ENCODE measurements around the gene CCDC180.
"Not testable (repeated sequence)": the region's sequence is repeated elsewhere in the genome, so short reads cannot be mapped to it uniquely, and the experiment has no call there.

The CCDC180 gene

DNA sequence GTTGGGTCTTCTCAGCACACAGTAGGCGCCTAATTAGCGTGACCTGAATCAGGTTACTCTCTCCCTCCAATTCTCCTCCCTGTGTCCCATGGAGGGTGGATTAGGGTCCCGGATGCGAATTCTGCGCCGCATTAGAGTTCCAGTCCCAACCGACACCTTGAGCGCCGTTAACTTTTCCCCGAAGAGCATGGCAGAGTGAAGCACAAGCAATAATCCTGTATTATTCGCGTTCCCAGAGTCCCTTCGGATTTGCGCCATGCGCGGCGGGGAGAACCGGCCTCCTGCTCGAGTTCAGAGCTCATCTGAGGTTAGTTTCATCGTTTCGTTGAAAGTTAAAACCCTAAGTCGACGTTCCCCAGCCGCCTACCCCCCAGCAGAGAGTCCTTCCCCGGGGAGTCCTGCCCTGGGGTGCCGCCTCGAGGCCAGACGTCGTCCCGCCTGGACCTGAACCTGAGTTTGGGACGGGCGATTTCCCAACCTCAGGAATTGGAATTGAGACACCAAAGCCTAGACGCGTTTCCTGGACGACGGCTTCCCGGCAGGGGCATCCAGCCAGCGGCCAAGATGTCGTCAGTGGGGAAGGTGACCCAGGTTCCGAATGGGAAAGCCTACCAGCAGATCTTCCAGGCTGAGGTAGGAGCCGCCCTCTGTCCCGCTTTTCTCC is at the start of gene CCDC180:
TSS of gene CCDC180 (plus strand) at position 160 of the 664 bp plus-strand sequence. CDS start at position 565, 405 bp downstream.
- DNase-seq = no peak

- not testable (repeated sequence) for DNase-seq
Observed at GRCh38 chr9:97259834-97260514, 47.5 kb upstream of the CCDC180 start.

GRCh38 chr9:97271292-97271691 is 36.2 kb upstream of the CCDC180 start:
- DNase-seq = no peak

DNA sequence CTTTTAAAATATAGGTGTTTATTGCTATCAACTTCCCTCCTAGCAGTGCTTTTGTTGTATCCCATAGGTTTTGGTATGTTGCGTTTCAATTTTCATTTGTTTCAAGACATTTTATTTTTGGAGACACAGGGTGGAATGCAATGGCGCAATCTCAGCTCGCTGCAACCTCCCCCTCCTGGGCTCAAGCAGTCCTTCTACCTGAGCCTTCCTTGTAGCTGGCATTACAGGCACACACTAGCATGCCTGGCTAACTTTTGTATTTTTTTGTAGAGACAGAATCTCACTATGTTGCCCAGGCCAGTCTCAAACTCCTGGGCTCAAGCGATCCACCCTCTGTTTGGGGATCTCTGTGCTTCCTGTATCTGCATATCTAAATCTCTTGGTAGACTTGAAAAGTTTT is 35.4 kb upstream of the CCDC180 start:
- no peak for DNase-seq

DNA sequence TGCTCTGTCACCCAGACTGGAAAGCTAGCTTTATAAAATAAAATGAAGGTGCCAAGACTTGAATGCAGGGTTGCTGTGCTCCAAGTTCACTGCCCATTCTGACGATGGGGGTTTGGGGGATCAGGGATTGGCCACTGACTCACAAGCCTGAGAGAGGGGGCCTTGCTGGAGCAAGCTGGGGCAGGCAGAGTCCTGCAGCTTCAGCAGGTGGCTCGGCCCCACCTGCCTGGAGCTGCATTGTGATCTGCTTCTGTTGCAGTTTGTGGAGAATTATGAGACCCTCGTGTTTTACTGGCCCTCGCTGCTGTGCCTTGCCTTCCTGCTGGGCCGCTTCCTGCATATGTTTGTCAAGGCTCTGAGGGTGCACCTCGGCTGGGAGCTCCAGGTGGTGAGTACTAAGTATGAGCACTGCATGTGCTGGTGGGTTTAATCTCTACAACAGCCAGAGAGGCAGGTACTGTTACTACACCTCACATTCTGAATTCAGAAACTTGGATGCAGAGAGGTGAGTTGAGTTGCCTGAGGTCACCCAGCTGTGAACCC is 31.1 kb upstream of the CCDC180 start:
- no peak for DNase-seq

- no peak for DNase-seq
Observed at GRCh38 chr9:97277953-97278352, 29.5 kb upstream of the CCDC180 start.

DNA sequence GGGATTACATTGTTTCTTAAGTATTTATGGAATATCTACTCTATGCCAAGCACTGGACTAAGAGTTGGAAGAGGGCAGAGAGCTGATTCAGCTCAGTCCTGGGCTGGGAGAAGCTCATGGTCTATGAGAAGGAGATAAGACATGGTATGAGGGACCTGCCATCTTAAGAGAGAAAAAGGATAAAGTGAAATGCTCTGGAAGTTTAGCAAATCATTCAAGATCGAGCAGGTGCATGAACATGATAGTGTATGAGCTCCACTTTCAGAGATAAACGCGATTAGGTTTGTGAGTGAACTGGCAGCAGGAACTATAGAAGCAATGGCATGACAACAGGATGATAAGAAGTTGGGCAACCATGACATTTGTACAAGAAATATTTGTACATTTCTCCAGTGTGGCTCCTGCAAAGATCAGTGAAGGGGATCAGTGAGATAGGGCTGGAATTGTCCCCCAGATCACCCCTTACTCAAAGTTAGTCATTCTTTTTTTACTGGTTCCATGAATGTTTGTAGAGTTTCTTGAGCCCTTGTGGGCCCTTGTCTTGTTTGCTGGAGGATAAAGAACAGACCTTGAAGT is 26.6 kb upstream of the CCDC180 start:
- no peak for DNase-seq

- no peak for DNase-seq
Observed at GRCh38 chr9:97283768-97284167, 23.7 kb upstream of the CCDC180 start.

GRCh38 chr9:97284798-97285197 is 22.7 kb upstream of the CCDC180 start:
- no peak for DNase-seq

DNA sequence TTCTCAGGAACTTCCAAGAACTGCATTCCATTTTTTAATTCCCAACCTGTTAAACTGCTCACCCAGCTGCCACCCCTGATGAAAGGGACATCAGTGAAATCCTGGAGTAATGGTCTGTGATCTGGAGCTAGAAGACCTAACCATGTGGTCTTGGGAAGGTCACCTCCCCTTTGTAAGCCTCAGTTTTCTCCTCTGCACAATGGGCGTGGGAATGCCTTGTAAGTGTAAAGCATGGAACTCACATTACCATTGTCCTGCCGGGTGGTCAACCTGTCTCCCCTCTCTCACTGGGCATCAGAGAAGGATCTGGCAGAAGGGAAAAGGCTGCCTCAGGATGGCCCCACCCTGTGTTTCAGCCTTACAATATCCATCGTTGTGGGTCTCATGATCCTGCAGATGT is 15.3 kb upstream of the CCDC180 start:
- DNase-seq = no peak

- DNase-seq = no peak
Observed at GRCh38 chr9:97293207-97293721, 14.2 kb upstream of the CCDC180 start.

DNA sequence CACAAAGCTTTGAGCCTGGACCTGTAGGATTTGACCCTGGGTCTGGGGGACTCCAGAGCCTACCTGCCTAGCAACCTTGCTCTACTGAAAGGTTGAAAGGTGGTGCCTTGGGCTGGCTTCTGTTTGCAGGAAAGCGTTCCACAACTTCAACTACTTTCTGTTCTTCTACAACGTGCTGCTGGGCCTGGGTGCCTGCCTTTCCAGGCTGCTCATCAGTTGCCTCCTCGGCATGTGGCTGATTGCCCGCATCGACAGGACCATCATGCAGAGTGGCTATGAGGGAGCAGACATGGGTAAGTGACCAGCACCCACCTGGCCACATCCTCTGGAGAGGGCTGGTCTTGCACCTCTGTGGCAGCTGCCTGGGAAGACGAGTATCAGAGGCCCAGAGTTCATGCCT is 13.6 kb upstream of the CCDC180 start:
- DNase-seq = no peak

GRCh38 chr9:97297889-97298288 is 9.6 kb upstream of the CCDC180 start:
- DNase-seq = no peak

GRCh38 chr9:97299809-97300414 is 7.5 kb upstream of the CCDC180 start:
- DNase-seq = no peak

DNA sequence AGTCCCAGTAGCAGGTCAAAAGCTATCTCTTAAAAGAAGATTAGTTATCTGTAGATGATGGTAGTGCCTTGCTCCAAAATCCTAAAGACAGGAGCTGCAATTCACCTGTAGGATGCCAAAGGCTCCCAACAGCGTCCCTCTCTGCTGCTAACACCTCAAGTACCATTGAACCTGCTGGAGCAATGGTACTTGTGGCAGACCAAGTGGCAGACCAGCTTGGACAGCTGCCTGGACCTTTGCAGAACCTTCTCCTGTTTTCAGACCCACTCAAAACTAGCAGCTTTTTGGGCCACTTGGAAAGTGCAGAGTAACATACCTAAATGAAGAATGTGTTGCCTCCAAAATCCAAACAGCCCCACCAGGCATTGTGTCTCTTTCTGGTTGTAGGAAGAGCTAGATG is 6.9 kb upstream of the CCDC180 start:
- DNase-seq = no peak

GRCh38 chr9:97301974-97302373 is 5.5 kb upstream of the CCDC180 start:
- DNase-seq = no peak

- no peak for DNase-seq
Observed at GRCh38 chr9:97304586-97304985, 2.9 kb upstream of the CCDC180 start.

DNA sequence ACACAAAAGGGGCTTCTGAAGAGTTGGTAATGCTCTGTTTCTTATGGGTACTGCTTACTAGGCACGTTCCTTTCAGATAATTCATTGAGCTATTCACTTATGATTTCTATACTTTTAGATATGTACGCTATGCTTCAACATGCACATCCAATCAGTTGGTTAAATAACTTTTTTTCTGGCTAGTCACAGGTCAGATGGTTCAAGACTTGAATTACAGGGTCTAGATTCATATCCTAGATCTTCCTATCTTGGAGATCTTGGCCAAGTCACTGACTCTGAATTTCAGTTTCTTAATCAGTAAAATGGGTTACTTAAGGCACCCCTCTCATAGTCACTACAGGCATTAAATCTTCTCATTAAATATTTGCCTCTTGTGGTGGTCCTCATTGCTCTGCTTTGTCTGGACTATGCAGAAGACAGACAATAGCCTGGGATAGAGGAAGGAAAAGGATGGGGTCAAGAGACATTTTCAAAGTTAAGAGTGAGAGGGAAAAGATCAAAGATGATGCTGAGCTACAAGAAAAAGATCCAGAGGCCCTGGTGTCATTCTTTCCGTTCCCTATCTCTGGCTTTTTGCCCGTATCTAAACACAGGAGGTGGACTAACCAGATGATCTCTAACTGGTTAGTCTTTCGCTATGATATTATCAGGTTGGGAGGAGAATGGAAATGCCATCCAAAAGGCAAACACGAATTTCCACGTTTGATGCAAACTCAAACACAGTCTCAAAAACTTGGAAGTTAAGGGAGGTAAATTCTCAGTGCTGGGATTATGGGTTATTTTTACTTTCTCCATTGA is 1.8 kb upstream of the CCDC180 start:
- no peak for DNase-seq

GRCh38 chr9:97307091-97307490 is 368 bp upstream of the CCDC180 start:
- no peak for DNase-seq

GRCh38 chr9:97309260-97309659 is 1.8 kb downstream of the CCDC180 start:
- DNase-seq = no peak

DNA sequence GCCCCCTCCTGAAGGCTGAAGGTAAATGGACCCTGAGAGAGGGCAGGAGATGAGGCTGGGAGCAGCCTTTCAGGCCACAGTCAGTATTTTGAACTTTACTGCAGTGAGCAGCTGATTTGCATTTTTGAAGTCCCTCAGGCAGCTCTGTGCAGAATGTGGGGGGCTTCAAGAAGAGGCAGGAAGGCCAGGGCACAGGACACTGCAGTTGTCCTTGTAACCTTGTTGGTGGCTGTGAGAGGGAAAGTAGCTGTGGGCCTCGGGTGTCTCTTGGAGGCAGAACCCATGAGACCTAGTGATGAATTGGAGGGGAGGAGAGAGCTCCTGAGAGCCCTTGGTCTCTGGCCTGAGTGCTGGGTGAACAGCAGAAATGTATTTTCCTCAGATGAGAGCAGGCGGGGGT is 2.6 kb downstream of the CCDC180 start:
- no peak for DNase-seq

- DNase-seq = no peak
Observed at GRCh38 chr9:97310896-97311295, 3.4 kb downstream of the CCDC180 start.

Measured in stimulated activated naive CD4-positive, alpha-beta T cell (primary cell).